ENCODE results near the gene EML1.

GRCh38 chr14:99831303-99831702 lies 38.1 kb downstream of the EML1 start:
- TF ChIP-seq HNRNPH1 (optimal IDR thresholded peaks at IDR 0.05; ENCODE audit: low read depth, low read length), result no peak
- no peak for TF ChIP-seq ATF2 (CRISPR knock-in tag; IDR thresholded peaks at IDR 0.05)
- no peak for TF ChIP-seq RFX5 (IDR thresholded peaks at IDR 0.05; ENCODE audit: low read depth, low read length)
- no peak for TF ChIP-seq ASH2L (IDR thresholded peaks at IDR 0.05; ENCODE audit: insufficient read length, low read depth, low read length)
- no peak for TF ChIP-seq YY1 (IDR thresholded peaks at IDR 0.05; ENCODE audit: insufficient read depth, insufficient replicate concordance, low read depth, low read length)
- TF ChIP-seq ZNF713 (CRISPR knock-in tag; IDR thresholded peaks at IDR 0.05), result no peak
- TF ChIP-seq TCF7L2 (IDR thresholded peaks at IDR 0.05; ENCODE audit: low read depth, low read length), result no peak
- TF ChIP-seq EZH2 (conservative IDR thresholded peaks at IDR 0.05; ENCODE audit: low read depth, low read length), result no peak
- no peak for TF ChIP-seq POLR2AphosphoS5 (IDR thresholded peaks at IDR 0.05; ENCODE audit: low read depth, low read length)
- no peak for TF ChIP-seq TOE1 (CRISPR knock-in tag; IDR thresholded peaks at IDR 0.05)
- no peak for TF ChIP-seq CTCF (CRISPR knock-in tag; IDR thresholded peaks at IDR 0.05)
- no peak for TF ChIP-seq DR1 (CRISPR knock-in tag; IDR thresholded peaks at IDR 0.05)
- TF ChIP-seq MYC (CRISPR knock-in tag; IDR thresholded peaks at IDR 0.05; ENCODE audit: borderline replicate concordance), result no peak
- TF ChIP-seq TAF1 (CRISPR knock-in tag; IDR thresholded peaks at IDR 0.05), result no peak
